Nephron (organoid): Measurements from ENCODE around the gene ZNF211.

Source experiments
- H3K27ac Mint-ChIP-seq, 3 experiments: 2 replicates each; pipeline ENCODE4 v1.8.0; 2020; ENCODE audit warnings: mixed read lengths in 3 of 3, mild to moderate bottlenecking in 2 of 3, moderate library complexity in 1 of 3
- H3K27me3 Mint-ChIP-seq: 2 replicates; pipeline ENCODE4 v1.8.0; 2021; ENCODE audit warnings: low read depth, mild to moderate bottlenecking, moderate library complexity, mixed read lengths
- H3K36me3 Mint-ChIP-seq: 2 replicates; pipeline ENCODE4 v1.8.0; 2020; ENCODE audit warnings: low read depth, mixed read lengths
- H3K4me1 Mint-ChIP-seq: 2 replicates; pipeline ENCODE4 v1.8.0; 2020; ENCODE audit warnings: mixed read lengths
- H3K4me3 Mint-ChIP-seq, 3 experiments: 2 replicates each; pipeline ENCODE4 v1.8.0; 2020; ENCODE audit warnings: mild to moderate bottlenecking in 3 of 3, mixed read lengths in 3 of 3, moderate library complexity in 2 of 3
- H3K9me3 Mint-ChIP-seq: 2 replicates; pipeline ENCODE4 v1.8.0; 2020; ENCODE audit warnings: mixed read lengths
- TF ChIP-seq, protein P1 (sequence below), 3 experiments: fragments of 200-600 bp; sonication (generic); IDR thresholded peaks; one replicate each; pipeline ENCODE4 v1.5.0; 2021; ENCODE audit warnings: antibody characterized with exemption in 3 of 3; ENCODE audit not compliant: unreplicated experiment in 3 of 3

ZNF211 gene

DNA sequence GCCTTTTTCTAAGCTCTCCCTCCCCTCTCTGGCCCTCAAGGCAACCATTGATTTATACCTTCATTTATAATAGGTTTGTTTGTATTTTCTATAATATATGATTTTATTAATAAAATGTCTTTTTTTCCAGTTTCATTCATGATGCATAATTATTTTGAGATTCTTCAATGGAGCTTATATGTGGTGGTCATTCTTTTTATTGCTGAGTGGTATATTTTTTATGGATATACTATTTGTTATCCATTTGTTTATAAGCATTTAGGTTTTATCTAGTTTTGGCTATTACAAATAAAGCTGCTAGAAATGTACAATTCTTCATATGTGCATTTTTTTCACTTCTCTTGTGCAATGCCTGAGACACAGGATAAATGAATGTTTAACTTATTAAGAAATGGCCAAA, 10.8 kb downstream of the ZNF211 start:
- TF ChIP-seq, protein P1, sequence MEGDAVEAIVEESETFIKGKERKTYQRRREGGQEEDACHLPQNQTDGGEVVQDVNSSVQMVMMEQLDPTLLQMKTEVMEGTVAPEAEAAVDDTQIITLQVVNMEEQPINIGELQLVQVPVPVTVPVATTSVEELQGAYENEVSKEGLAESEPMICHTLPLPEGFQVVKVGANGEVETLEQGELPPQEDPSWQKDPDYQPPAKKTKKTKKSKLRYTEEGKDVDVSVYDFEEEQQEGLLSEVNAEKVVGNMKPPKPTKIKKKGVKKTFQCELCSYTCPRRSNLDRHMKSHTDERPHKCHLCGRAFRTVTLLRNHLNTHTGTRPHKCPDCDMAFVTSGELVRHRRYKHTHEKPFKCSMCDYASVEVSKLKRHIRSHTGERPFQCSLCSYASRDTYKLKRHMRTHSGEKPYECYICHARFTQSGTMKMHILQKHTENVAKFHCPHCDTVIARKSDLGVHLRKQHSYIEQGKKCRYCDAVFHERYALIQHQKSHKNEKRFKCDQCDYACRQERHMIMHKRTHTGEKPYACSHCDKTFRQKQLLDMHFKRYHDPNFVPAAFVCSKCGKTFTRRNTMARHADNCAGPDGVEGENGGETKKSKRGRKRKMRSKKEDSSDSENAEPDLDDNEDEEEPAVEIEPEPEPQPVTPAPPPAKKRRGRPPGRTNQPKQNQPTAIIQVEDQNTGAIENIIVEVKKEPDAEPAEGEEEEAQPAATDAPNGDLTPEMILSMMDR (IDR thresholded peaks at IDR 0.05; ENCODE audit: unreplicated experiment in 3 of 3) = no peak
- Mint-ChIP-seq H3K27ac (no peak overlapping the region), H3K4me1 (no peaks in the 10 kb centered on the region)

DNA sequence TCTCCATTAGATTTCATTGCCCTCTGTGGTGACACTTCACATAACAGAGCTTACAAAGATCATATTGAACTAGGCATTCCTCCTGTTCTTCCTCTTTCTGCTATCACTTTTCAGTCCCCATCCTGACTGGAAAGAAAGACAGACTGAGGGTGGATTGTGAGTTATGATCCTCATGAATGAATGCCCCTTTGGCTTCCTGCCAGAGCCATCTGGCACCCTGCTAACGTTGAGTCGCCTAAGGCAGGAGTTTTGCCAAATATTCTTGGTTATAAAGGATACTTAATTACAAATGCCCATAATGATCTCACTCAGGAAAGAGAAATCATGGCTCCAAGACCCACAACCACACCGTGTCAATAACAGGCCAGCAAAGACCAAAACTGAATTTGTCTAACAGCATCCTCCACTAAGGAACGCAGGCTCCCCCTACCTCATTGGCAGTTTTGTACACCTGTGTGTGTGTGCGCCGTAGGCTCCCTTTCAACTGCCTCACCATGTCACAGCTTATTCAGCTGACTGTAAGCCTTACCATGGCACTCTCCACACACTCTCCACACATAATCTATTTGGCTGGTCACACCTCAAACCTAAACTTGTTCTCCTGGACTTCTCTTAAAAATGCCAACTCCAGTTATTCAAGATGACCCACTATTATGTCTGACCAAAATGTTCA, 15.5 kb downstream of the ZNF211 start:
- peaks cover 26% of the 10 kb centered on the region for H3K36me3 Mint-ChIP-seq
- no peaks in the 10 kb centered on the region for H3K27me3 Mint-ChIP-seq
- H3K4me1 Mint-ChIP-seq = no peaks in the 10 kb centered on the region
- H3K9me3 Mint-ChIP-seq = peaks cover 45% of the 10 kb centered on the region
- no peak overlapping the region for H3K4me3 Mint-ChIP-seq
- TF ChIP-seq, protein P1 (IDR thresholded peaks at IDR 0.05; ENCODE audit: unreplicated experiment in 3 of 3) = no peak
- no peak overlapping the region for H3K27ac Mint-ChIP-seq

More for the DNA sequence above, 10.8 kb downstream of the ZNF211 start:
- Mint-ChIP-seq H3K4me3 (no peak overlapping the region), H3K9me3 (peaks cover 74% of the 10 kb centered on the region), H3K27me3 (no peaks in the 10 kb centered on the region), H3K36me3 (peaks cover 73% of the 10 kb centered on the region)

DNA sequence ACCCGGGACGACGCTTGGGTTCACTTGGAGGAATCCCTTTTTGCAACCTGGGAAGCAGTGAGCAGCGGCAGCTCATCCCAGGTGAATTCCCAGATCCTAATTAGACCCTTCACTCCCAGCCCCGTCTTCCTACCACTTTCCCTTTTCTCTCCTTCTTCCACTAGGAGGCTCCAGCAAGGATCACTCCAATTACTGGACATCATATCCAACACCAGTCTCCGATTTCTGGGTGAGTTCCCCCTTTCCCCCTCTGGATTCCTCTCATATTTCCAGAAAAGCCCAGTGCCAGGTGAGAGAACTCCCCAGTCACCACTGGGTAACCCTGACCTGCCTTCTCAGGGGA, 18.7 kb downstream of the ZNF211 start:
- H3K36me3 Mint-ChIP-seq = peaks cover 3% of the 10 kb centered on the region
- H3K4me1 Mint-ChIP-seq = no peaks in the 10 kb centered on the region
- H3K27ac Mint-ChIP-seq = no peak overlapping the region
- no peak overlapping the region for H3K4me3 Mint-ChIP-seq
- peaks cover 21% of the 10 kb centered on the region for H3K27me3 Mint-ChIP-seq
- peaks cover 46% of the 10 kb centered on the region for H3K9me3 Mint-ChIP-seq
- TF ChIP-seq, protein P1 (IDR thresholded peaks at IDR 0.05; ENCODE audit: unreplicated experiment in 3 of 3) = no peak

DNA sequence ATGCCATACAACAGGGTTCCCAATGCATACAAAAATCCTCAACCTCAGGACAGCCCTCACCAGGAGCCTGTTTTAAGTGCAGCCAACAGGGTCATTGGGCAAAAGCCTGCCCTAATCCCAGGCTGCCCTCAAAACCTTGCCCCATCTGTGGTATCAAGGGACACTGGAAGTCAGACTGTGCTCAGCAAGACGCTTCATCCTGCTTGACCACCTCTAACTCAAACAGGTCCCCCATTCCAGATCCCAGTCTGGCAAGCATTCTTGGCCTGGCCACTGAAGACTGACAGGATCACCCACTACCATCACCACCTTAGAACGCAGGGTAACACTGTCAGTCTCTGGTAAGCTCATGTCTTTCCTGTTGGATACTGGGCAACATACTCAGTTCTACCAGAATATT, 20.7 kb downstream of the ZNF211 start:
- no peak overlapping the region for H3K27ac Mint-ChIP-seq
- H3K27me3 Mint-ChIP-seq = peaks cover 21% of the 10 kb centered on the region
- no peaks in the 10 kb centered on the region for H3K4me1 Mint-ChIP-seq

DNA sequence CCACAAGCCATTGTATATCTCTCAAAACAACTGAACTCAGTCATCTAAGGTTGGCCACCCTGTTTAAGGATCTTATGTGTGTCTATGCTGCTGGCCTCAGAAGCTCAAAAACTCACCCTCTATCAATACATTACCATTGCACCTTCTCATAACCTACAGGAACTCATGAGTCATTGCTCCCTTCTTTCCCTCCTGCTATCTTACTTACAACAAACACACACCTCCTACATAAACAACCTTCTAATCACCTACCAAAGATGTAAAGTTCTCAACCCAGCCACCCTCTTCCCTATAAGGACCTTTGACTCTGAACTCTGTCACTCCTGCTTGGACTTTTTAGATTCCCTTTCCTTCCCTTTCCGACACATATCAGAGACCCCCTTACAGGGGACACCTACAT, 22.5 kb downstream of the ZNF211 start:
- Mint-ChIP-seq H3K4me3 (no peak overlapping the region), H3K4me1 (no peaks in the 10 kb centered on the region), H3K27me3 (peaks cover 31% of the 10 kb centered on the region), H3K36me3 (no peaks in the 10 kb centered on the region), H3K9me3 (peaks cover 32% of the 10 kb centered on the region), H3K27ac (no peak overlapping the region)
- TF ChIP-seq, protein P1 (IDR thresholded peaks at IDR 0.05; ENCODE audit: unreplicated experiment in 3 of 3) = no peak

More for the DNA sequence above, 20.7 kb downstream of the ZNF211 start:
- TF ChIP-seq, protein P1 (IDR thresholded peaks at IDR 0.05; ENCODE audit: unreplicated experiment in 3 of 3) = no peak
- Mint-ChIP-seq H3K4me3 (no peak overlapping the region), H3K9me3 (peaks cover 33% of the 10 kb centered on the region), H3K36me3 (no peaks in the 10 kb centered on the region)

DNA sequence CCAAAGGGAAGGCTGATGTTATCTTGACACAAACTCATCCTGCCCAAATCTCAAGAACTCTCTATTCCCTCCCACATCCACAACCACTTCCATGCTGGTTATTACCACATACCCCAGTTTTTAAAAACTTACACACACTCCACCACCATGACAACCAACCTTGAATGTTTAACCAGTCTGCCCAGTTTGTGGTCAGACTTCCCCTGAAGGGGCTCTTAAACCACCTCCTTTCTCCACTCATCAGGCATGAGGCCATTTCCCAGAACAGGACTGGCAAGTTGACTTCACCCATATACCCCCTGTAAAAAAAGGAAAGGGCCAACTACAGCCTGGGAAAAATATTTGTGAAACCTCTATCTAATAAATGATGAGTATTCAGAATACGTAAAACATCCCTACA, 23.4 kb downstream of the ZNF211 start:
- Mint-ChIP-seq H3K9me3 (peaks cover 31% of the 10 kb centered on the region), H3K4me3 (no peak overlapping the region), H3K27ac (no peak overlapping the region), H3K36me3 (no peaks in the 10 kb centered on the region), H3K27me3 (peaks cover 38% of the 10 kb centered on the region), H3K4me1 (no peaks in the 10 kb centered on the region)
- TF ChIP-seq, protein P1 (IDR thresholded peaks at IDR 0.05; ENCODE audit: unreplicated experiment in 3 of 3) = no peak
